Measurements from ENCODE around the gene ZCCHC2. TPM values are rescaled to one million over a fixed set of nuclear protein-coding genes. Genes with fewer than 3 reads are reported as not detected.

The ZCCHC2 gene
- 18.0 TPM for total RNA-seq
- long read RNA-seq, partial matches to known transcripts: 1 of 3 reads
- long read RNA-seq, other reads (novel, unspliced or antisense): 1 of 3 reads

GRCh38 chr18:62522504-62523254 lies at the start of gene ZCCHC2:
ZCCHC2 (plus strand) TSS chr18:62523025; CDS start chr18:62523425, 400 bp downstream.
- DNase-seq: peak; percentile 99
- intact Hi-C loops (cut with micrococcal nuclease): loop anchor here (5.0 kb wide), 1 partner anchor 95 kb away; no protein-coding TSS in a partner anchor
- peak; percentile 86 for ATAC-seq

GRCh38 chr18:62479574-62479973 lies 43.3 kb upstream of the ZCCHC2 start:
- intact Hi-C loops (cut with micrococcal nuclease): no loop called here
- ATAC-seq (no peak), DNase-seq (no peak)

- DNase-seq (no peak), ATAC-seq (no peak)
- intact Hi-C loops (cut with micrococcal nuclease): no loop called here
These were observed 41.9 kb upstream of the ZCCHC2 start for GRCh38 chr18:62480927-62481326.

GRCh38 chr18:62484941-62485340 lies 37.9 kb upstream of the ZCCHC2 start:
- ATAC-seq (no peak), DNase-seq (no peak)
- intact Hi-C loops (cut with micrococcal nuclease): no loop called here

- no peak for ATAC-seq
- no peak for DNase-seq
- intact Hi-C loops (cut with micrococcal nuclease): no loop called here
These were observed 37.1 kb upstream of the ZCCHC2 start for GRCh38 chr18:62485684-62486083.

- ATAC-seq (no peak), DNase-seq (no peak)
- intact Hi-C loops (cut with micrococcal nuclease): no loop called here
These were observed 36.4 kb upstream of the ZCCHC2 start for GRCh38 chr18:62486290-62486964.

GRCh38 chr18:62487161-62487560 lies 35.7 kb upstream of the ZCCHC2 start:
- intact Hi-C loops (cut with micrococcal nuclease): no loop called here
- ATAC-seq (no peak), DNase-seq (no peak)

- DNase-seq: no peak
- intact Hi-C loops (cut with micrococcal nuclease): no loop called here
These were observed 31.7 kb upstream of the ZCCHC2 start for GRCh38 chr18:62490967-62491695.

GRCh38 chr18:62493033-62493862 lies 29.6 kb upstream of the ZCCHC2 start:
- DNase-seq (no peak), ATAC-seq (no peak)
- intact Hi-C loops (cut with micrococcal nuclease): no loop called here

More at GRCh38 chr18:62490967-62491695, 31.7 kb upstream of the ZCCHC2 start:
- no peak for ATAC-seq

- intact Hi-C loops (cut with micrococcal nuclease): no loop called here
- no peak for ATAC-seq
- DNase-seq: no peak
These were observed 28.1 kb upstream of the ZCCHC2 start for GRCh38 chr18:62494764-62495163.

- DNase-seq (no peak), ATAC-seq (no peak)
- intact Hi-C loops (cut with micrococcal nuclease): no loop called here
These were observed 26.6 kb upstream of the ZCCHC2 start for GRCh38 chr18:62496262-62496661.

GRCh38 chr18:62497190-62497772 lies 25.5 kb upstream of the ZCCHC2 start:
- DNase-seq (no peak), ATAC-seq (no peak)
- intact Hi-C loops (cut with micrococcal nuclease): no loop called here

GRCh38 chr18:62498616-62499262 lies 24.1 kb upstream of the ZCCHC2 start:
- intact Hi-C loops (cut with micrococcal nuclease): no loop called here
- ATAC-seq (peak; percentile 35), DNase-seq (no peak)

GRCh38 chr18:62499263-62499650 lies 23.6 kb upstream of the ZCCHC2 start:
- intact Hi-C loops (cut with micrococcal nuclease): no loop called here
- DNase-seq (no peak), ATAC-seq (peak; percentile 69)

GRCh38 chr18:62500174-62500573 lies 22.7 kb upstream of the ZCCHC2 start:
- ATAC-seq (no peak), DNase-seq (no peak)
- intact Hi-C loops (cut with micrococcal nuclease): no loop called here

- intact Hi-C loops (cut with micrococcal nuclease): no loop called here
- no peak for ATAC-seq
These were observed 21.7 kb upstream of the ZCCHC2 start for GRCh38 chr18:62500966-62501591.

GRCh38 chr18:62505669-62506494 lies 16.9 kb upstream of the ZCCHC2 start:
- ATAC-seq (peak; percentile 14), DNase-seq (no peak)
- intact Hi-C loops (cut with micrococcal nuclease): no loop called here

More at GRCh38 chr18:62500966-62501591, 21.7 kb upstream of the ZCCHC2 start:
- no peak for DNase-seq

Measured in left ventricle myocardium superior (tissue), 1 donor.